GM23338 (cell line): Measurements from ENCODE around the gene APPL2.

Source experiments
- ETS1 ChIP-seq: IDR thresholded peaks from 2 replicates; pipeline ENCODE4 v1.6.1; 2016; ENCODE audit warnings: antibody characterized with exemption
- EZH2 ChIP-seq: fragments of 200-600 bp; sonication (generic); IDR thresholded peaks from one replicate; pipeline ENCODE4 v1.8.0; 2017; ENCODE audit warnings: antibody characterized with exemption, mild to moderate bottlenecking, low read depth; ENCODE audit not compliant: unreplicated experiment
- POLR2AphosphoS5 ChIP-seq: IDR thresholded peaks from 2 replicates; pipeline ENCODE4 v1.6.1; 2016; ENCODE audit warnings: antibody characterized with exemption, low read depth
- TF ChIP-seq, protein P1 (sequence below), 2 experiments: fragments of 200-600 bp in 1 of 2; sonication (generic) in 1 of 2; conservative IDR thresholded peaks; 2 replicates each; pipeline versions ENCODE4 v1.5.1 to v1.6.1; 2016 to 2017; ENCODE audit warnings: antibody characterized with exemption in 2 of 2, low read depth in 2 of 2, mild to moderate bottlenecking in 2 of 2, moderate library complexity in 1 of 2

GRCh38 chr12:105220929-105221290 is 15.1 kb downstream of the APPL2 start:
- TF ChIP-seq, protein P1, sequence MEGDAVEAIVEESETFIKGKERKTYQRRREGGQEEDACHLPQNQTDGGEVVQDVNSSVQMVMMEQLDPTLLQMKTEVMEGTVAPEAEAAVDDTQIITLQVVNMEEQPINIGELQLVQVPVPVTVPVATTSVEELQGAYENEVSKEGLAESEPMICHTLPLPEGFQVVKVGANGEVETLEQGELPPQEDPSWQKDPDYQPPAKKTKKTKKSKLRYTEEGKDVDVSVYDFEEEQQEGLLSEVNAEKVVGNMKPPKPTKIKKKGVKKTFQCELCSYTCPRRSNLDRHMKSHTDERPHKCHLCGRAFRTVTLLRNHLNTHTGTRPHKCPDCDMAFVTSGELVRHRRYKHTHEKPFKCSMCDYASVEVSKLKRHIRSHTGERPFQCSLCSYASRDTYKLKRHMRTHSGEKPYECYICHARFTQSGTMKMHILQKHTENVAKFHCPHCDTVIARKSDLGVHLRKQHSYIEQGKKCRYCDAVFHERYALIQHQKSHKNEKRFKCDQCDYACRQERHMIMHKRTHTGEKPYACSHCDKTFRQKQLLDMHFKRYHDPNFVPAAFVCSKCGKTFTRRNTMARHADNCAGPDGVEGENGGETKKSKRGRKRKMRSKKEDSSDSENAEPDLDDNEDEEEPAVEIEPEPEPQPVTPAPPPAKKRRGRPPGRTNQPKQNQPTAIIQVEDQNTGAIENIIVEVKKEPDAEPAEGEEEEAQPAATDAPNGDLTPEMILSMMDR (conservative IDR thresholded peaks at IDR 0.05; ENCODE audit: low read depth in 2 of 2) = no peak
- TF ChIP-seq ETS1 (no peak), EZH2 (no peak), POLR2AphosphoS5 (no peak)
